Cardiac fibroblast (primary cell): Measurements from ENCODE around the gene ITGB7.

ENCODE experiments used
- DNase-seq, 2 donors: peaks; one replicate each; pipeline versions ENCODE4 v3.0.0 to v3.0.0-alpha.2; 2010; ENCODE audit warnings: low read depth in 2 of 2
- H3K4me3 ChIP-seq, 2 donors: replicated peaks in 1 of 2; 1 replicate in 1 of 2; 2 replicates in 1 of 2; pipeline ENCODE4 v1.5.1; 2011; ENCODE audit warnings: low read depth in 2 of 2, low read length in 2 of 2, mild to moderate bottlenecking in 2 of 2, moderate library complexity in 1 of 2
- CTCF ChIP-seq: IDR thresholded peaks from one replicate; pipeline ENCODE4 v1.5.1; 2011; ENCODE audit warnings: low read depth, mild to moderate bottlenecking, low read length, inconsistent platforms

The ITGB7 gene

GRCh38 chr12:53159195-53159839 is 47.7 kb downstream of the ITGB7 start:
- no peak overlapping the region for H3K4me3 ChIP-seq
- peak; percentile 83 to 84 for DNase-seq
- TF ChIP-seq CTCF, result peak; percentile 99

GRCh38 chr12:53152390-53152789 is 54.7 kb downstream of the ITGB7 start:
- no peak for DNase-seq
- no peak for TF ChIP-seq CTCF
- H3K4me3 ChIP-seq, result no peak overlapping the region

- no peak for TF ChIP-seq CTCF
Measured at GRCh38 chr12:53151039-53151438, 56.0 kb downstream of the ITGB7 start.

GRCh38 chr12:53147653-53148052 is 59.4 kb downstream of the ITGB7 start:
- H3K4me3 ChIP-seq, result no peak overlapping the region
- DNase-seq, result no peak
- TF ChIP-seq CTCF, result no peak

More at GRCh38 chr12:53151039-53151438, 56.0 kb downstream of the ITGB7 start:
- no peak overlapping the region for H3K4me3 ChIP-seq
- DNase-seq, result no peak

GRCh38 chr12:53147181-53147580 is 59.9 kb downstream of the ITGB7 start:
- no peak for DNase-seq
- H3K4me3 ChIP-seq, result no peak overlapping the region
- no peak for TF ChIP-seq CTCF

GRCh38 chr12:53145383-53146260 is 61.4 kb downstream of the ITGB7 start:
- TF ChIP-seq CTCF, result no peak
- peak; percentile 55 to 74 for DNase-seq
- H3K4me3 ChIP-seq, result no peak overlapping the region
